WTC11 (cell line): ENCODE results near the gene GRK4. TPM values are rescaled to one million over a fixed set of nuclear protein-coding genes. Genes with fewer than 3 reads are reported as not detected.

Experiments used
- ATAC-seq: fragments of 200-7000 bp; cut with Tn5 transposase; 2 replicates; pipeline ENCODE4 v1.10.0; 2021; ENCODE audit warnings: mild to moderate bottlenecking, moderate library complexity
- CTCF ChIA-PET: fragments of 300-600 bp; sonication (Branson Sonifier 250); formaldehyde crosslinking; loops from one replicate; lab custom pipeline; 2021; ENCODE audit warnings: antibody characterized with exemption; lab: Charles Lee
- POLR2A ChIA-PET: fragments of 350-600 bp; sonication (Branson Sonifier 250); formaldehyde crosslinking; loops from one replicate; lab custom pipeline; 2021; ENCODE audit warnings: antibody characterized with exemption; lab: Charles Lee
- DNase-seq: peaks from one replicate; pipeline ENCODE4 v3.0.0; 2021; ENCODE audit warnings: low spot score
- H3K27ac Mint-ChIP-seq: 2 replicates; pipeline ENCODE4 v1.8.0; 2021; ENCODE audit warnings: mixed read lengths
- H3K27me3 Mint-ChIP-seq: 2 replicates; pipeline ENCODE4 v1.8.0; 2021; ENCODE audit warnings: low read depth, mild to moderate bottlenecking, moderate library complexity, mixed read lengths
- H3K36me3 Mint-ChIP-seq: 2 replicates; pipeline ENCODE4 v1.8.0; 2021; ENCODE audit warnings: mixed read lengths
- H3K4me1 Mint-ChIP-seq: 2 replicates; pipeline ENCODE4 v1.8.0; 2022; ENCODE audit warnings: mixed read lengths
- H3K4me3 Mint-ChIP-seq: 2 replicates; pipeline ENCODE4 v1.8.0; 2021; ENCODE audit warnings: mild to moderate bottlenecking, moderate library complexity, mixed read lengths
- H3K9me3 Mint-ChIP-seq: 2 replicates; pipeline ENCODE4 v1.8.0; 2021; ENCODE audit warnings: mixed read lengths
- CREB1 ChIP-seq: sonication (generic); formaldehyde crosslinking; IDR thresholded peaks from 2 replicates; pipeline ENCODE4 v1.8.0; 2023; ENCODE audit warnings: mild to moderate bottlenecking, missing genetic modification reagents
- ELF4 ChIP-seq: sonication (generic); formaldehyde crosslinking; IDR thresholded peaks from 2 replicates; pipeline ENCODE4 v1.8.1; 2022; ENCODE audit warnings: low read depth, mild to moderate bottlenecking, moderate library complexity, missing genetic modification reagents
- HMGA2 ChIP-seq: fragments of 250-450 bp; sonication (Bioruptor Pico); IDR thresholded peaks from 2 replicates; pipeline ENCODE4 v1.4.0; 2021; ENCODE audit warnings: mild to moderate bottlenecking, moderate library complexity
- IRF2 ChIP-seq: sonication (generic); formaldehyde crosslinking; IDR thresholded peaks from 2 replicates; pipeline ENCODE4 v1.8.0; 2022; ENCODE audit warnings: low read depth, missing genetic modification reagents, borderline replicate concordance
- SMAD4 ChIP-seq: sonication (generic); formaldehyde crosslinking; IDR thresholded peaks from 2 replicates; pipeline ENCODE4 v1.8.0; 2022; ENCODE audit warnings: mild to moderate bottlenecking, missing genetic modification reagents
- TCF7 ChIP-seq: sonication (generic); formaldehyde crosslinking; IDR thresholded peaks from 2 replicates; pipeline ENCODE4 v1.8.0; 2022; ENCODE audit warnings: mild to moderate bottlenecking, low read depth, missing genetic modification reagents, moderate library complexity
- ZBTB21 ChIP-seq: sonication (generic); formaldehyde crosslinking; IDR thresholded peaks from 2 replicates; pipeline ENCODE4 v1.8.1; 2023; ENCODE audit warnings: mild to moderate bottlenecking, missing genetic modification reagents, borderline replicate concordance
- ZNF121 ChIP-seq: sonication (generic); formaldehyde crosslinking; IDR thresholded peaks from 2 replicates; pipeline ENCODE4 v1.8.0; 2023; ENCODE audit warnings: missing genetic modification reagents
- ZNF138 ChIP-seq: sonication (generic); formaldehyde crosslinking; conservative IDR thresholded peaks from 2 replicates; pipeline ENCODE4 v1.8.1; 2022; ENCODE audit warnings: mild to moderate bottlenecking, moderate library complexity, missing genetic modification reagents
- ZNF263 ChIP-seq: sonication (generic); formaldehyde crosslinking; IDR thresholded peaks from 2 replicates; pipeline ENCODE4 v1.8.1; 2022; ENCODE audit warnings: low read depth, mild to moderate bottlenecking, moderate library complexity, missing genetic modification reagents
- total RNA-seq: library from RNA; stranded (reverse); gene quantifications from 3 replicates; pipeline ENCODE4 v1.2.3, GENCODE V29; 2021
- TF ChIP-seq, protein P1 (sequence below): sonication (generic); formaldehyde crosslinking; IDR thresholded peaks from 2 replicates; pipeline ENCODE4 v1.8.1; 2022; ENCODE audit warnings: missing genetic modification reagents, borderline replicate concordance
- TF ChIP-seq, protein P2 (sequence below): fragments of 250-450 bp; sonication (Bioruptor Pico); IDR thresholded peaks from 2 replicates; pipeline ENCODE4 v1.9.0; 2021; ENCODE audit warnings: mild to moderate bottlenecking
- TF ChIP-seq, protein P3 (sequence below): fragments of 250-450 bp; sonication (Bioruptor Pico); IDR thresholded peaks from 2 replicates; pipeline ENCODE4 v1.8.0; 2021; ENCODE audit warnings: mild to moderate bottlenecking
- TF ChIP-seq, protein P4 (sequence below): sonication (generic); formaldehyde crosslinking; IDR thresholded peaks from 2 replicates; pipeline ENCODE4 v1.8.1; 2022; ENCODE audit warnings: low read depth, missing genetic modification reagents, borderline replicate concordance
- TF ChIP-seq, protein P5 (sequence below): fragments of 250-450 bp; sonication (Bioruptor Pico); IDR thresholded peaks from 2 replicates; pipeline ENCODE4 v1.9.0; 2021; ENCODE audit warnings: mild to moderate bottlenecking
- TF ChIP-seq, protein P6 (sequence below): sonication (generic); formaldehyde crosslinking; IDR thresholded peaks from 2 replicates; pipeline ENCODE4 v1.8.1; 2023; ENCODE audit warnings: mild to moderate bottlenecking, missing genetic modification reagents, borderline replicate concordance
- TF ChIP-seq, protein P7 (sequence below): fragments of 250-450 bp; sonication (Bioruptor Pico); IDR thresholded peaks from 2 replicates; pipeline ENCODE4 v1.9.0; 2021; ENCODE audit warnings: mild to moderate bottlenecking, borderline replicate concordance

Gene GRK4
- total RNA-seq, 1 experiment from 2014 or later: 1.4 TPM

DNA sequence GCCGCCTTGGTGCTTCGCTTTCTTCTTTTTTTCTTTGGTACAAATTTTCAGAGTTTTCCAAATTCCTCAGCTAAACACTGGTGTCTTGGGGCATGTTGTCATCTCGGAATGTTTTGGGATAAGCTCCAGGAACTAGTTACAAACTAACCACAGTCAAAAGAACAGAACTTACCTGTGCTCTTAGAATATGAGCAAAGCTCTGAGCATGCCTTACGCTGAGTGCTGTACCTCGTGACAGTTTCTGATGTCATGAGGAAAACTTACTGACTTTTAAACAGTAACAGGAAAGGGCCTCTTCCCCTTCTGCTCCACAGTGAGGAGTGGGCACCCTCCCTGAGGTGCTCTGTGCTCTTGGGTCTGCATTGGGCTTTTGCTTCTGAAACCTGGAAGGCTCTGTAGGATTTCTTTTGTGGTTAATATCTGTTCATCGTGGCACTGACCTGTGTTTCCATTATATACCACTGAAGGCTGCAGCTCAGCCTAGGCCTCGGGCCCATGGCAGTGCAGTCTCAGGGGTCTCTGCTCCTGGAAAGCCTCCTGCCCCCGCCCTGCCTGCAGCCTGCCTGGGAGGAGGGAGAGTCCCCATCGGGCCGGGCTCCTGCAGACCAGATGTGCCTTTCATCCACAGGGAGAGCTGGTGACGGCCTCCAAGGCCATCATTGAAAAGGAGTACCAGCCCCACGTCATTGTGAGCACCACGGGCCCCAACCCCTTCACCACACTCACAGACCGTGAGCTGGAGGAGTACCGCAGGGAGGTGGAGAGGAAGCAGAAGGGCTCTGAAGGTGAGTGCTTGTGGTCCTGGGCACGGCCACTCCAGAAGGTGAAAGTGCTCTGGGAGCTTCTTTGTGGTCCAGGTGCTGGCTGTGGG lies 48.9 kb upstream of the GRK4 start (continued):
- TF ChIP-seq HMGA2 (no peak), ZNF121 (CRISPR knock-in tag) (no peak)

DNA sequence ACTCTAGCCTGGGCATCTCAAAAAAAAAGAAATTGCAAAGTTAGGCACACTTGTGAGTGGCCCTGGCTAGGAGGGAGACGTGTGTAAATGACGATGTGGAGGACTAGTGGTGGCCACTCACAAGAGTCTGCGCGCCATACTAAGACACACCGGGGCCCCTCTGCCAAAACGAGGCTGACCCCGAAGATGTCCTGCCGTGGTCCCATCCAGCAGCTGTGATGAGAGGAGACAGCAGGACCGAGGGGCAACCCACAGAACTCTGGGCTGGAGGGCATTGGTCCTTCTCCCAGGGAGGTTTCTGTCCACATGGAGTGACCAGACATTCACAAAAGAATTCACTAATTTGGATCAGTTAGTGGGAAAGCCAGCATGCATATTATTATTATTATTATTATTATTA lies 47.6 kb upstream of the GRK4 start:
- ChIA-PET POLR2A (no interaction called here), CTCF (no interaction called here)
- no peak for DNase-seq
- Mint-ChIP-seq H3K27me3 (no peaks in the 10 kb centered on the region), H3K9me3 (peaks cover 37% of the 10 kb centered on the region), H3K4me1 (peaks cover 3% of the 10 kb centered on the region; the same call in 1 of the 2 replicates), H3K27ac (no peak overlapping the region), H3K4me3 (no peak overlapping the region), H3K36me3 (peaks cover 73% of the 10 kb centered on the region)
- ATAC-seq: no peak
- TF ChIP-seq ZBTB21 (no peak), ZNF263 (CRISPR knock-in tag) (no peak), ZNF138 (CRISPR knock-in tag) (no peak), IRF2 (CRISPR knock-in tag) (no peak), ELF4 (CRISPR knock-in tag) (no peak), TCF7 (CRISPR knock-in tag) (no peak), CREB1 (no peak), SMAD4 (CRISPR knock-in tag) (no peak)
- TF ChIP-seq, protein P1, sequence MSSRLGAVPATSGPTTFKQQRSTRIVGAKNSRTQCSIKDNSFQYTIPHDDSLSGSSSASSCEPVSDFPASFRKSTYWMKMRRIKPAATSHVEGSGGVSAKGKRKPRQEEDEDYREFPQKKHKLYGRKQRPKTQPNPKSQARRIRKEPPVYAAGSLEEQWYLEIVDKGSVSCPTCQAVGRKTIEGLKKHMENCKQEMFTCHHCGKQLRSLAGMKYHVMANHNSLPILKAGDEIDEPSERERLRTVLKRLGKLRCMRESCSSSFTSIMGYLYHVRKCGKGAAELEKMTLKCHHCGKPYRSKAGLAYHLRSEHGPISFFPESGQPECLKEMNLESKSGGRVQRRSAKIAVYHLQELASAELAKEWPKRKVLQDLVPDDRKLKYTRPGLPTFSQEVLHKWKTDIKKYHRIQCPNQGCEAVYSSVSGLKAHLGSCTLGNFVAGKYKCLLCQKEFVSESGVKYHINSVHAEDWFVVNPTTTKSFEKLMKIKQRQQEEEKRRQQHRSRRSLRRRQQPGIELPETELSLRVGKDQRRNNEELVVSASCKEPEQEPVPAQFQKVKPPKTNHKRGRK: no peak
- TF ChIP-seq, protein P2, sequence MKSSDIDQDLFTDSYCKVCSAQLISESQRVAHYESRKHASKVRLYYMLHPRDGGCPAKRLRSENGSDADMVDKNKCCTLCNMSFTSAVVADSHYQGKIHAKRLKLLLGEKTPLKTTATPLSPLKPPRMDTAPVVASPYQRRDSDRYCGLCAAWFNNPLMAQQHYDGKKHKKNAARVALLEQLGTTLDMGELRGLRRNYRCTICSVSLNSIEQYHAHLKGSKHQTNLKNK (CRISPR knock-in tag): no peak
- TF ChIP-seq, protein P3, sequence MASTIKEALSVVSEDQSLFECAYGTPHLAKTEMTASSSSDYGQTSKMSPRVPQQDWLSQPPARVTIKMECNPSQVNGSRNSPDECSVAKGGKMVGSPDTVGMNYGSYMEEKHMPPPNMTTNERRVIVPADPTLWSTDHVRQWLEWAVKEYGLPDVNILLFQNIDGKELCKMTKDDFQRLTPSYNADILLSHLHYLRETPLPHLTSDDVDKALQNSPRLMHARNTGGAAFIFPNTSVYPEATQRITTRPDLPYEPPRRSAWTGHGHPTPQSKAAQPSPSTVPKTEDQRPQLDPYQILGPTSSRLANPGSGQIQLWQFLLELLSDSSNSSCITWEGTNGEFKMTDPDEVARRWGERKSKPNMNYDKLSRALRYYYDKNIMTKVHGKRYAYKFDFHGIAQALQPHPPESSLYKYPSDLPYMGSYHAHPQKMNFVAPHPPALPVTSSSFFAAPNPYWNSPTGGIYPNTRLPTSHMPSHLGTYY (CRISPR knock-in tag): no peak
- TF ChIP-seq, protein P4, sequence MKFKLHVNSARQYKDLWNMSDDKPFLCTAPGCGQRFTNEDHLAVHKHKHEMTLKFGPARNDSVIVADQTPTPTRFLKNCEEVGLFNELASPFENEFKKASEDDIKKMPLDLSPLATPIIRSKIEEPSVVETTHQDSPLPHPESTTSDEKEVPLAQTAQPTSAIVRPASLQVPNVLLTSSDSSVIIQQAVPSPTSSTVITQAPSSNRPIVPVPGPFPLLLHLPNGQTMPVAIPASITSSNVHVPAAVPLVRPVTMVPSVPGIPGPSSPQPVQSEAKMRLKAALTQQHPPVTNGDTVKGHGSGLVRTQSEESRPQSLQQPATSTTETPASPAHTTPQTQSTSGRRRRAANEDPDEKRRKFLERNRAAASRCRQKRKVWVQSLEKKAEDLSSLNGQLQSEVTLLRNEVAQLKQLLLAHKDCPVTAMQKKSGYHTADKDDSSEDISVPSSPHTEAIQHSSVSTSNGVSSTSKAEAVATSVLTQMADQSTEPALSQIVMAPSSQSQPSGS: no peak
- TF ChIP-seq, protein P5, sequence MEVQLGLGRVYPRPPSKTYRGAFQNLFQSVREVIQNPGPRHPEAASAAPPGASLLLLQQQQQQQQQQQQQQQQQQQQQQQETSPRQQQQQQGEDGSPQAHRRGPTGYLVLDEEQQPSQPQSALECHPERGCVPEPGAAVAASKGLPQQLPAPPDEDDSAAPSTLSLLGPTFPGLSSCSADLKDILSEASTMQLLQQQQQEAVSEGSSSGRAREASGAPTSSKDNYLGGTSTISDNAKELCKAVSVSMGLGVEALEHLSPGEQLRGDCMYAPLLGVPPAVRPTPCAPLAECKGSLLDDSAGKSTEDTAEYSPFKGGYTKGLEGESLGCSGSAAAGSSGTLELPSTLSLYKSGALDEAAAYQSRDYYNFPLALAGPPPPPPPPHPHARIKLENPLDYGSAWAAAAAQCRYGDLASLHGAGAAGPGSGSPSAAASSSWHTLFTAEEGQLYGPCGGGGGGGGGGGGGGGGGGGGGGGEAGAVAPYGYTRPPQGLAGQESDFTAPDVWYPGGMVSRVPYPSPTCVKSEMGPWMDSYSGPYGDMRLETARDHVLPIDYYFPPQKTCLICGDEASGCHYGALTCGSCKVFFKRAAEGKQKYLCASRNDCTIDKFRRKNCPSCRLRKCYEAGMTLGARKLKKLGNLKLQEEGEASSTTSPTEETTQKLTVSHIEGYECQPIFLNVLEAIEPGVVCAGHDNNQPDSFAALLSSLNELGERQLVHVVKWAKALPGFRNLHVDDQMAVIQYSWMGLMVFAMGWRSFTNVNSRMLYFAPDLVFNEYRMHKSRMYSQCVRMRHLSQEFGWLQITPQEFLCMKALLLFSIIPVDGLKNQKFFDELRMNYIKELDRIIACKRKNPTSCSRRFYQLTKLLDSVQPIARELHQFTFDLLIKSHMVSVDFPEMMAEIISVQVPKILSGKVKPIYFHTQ (CRISPR knock-in tag): no peak
- TF ChIP-seq, protein P6, sequence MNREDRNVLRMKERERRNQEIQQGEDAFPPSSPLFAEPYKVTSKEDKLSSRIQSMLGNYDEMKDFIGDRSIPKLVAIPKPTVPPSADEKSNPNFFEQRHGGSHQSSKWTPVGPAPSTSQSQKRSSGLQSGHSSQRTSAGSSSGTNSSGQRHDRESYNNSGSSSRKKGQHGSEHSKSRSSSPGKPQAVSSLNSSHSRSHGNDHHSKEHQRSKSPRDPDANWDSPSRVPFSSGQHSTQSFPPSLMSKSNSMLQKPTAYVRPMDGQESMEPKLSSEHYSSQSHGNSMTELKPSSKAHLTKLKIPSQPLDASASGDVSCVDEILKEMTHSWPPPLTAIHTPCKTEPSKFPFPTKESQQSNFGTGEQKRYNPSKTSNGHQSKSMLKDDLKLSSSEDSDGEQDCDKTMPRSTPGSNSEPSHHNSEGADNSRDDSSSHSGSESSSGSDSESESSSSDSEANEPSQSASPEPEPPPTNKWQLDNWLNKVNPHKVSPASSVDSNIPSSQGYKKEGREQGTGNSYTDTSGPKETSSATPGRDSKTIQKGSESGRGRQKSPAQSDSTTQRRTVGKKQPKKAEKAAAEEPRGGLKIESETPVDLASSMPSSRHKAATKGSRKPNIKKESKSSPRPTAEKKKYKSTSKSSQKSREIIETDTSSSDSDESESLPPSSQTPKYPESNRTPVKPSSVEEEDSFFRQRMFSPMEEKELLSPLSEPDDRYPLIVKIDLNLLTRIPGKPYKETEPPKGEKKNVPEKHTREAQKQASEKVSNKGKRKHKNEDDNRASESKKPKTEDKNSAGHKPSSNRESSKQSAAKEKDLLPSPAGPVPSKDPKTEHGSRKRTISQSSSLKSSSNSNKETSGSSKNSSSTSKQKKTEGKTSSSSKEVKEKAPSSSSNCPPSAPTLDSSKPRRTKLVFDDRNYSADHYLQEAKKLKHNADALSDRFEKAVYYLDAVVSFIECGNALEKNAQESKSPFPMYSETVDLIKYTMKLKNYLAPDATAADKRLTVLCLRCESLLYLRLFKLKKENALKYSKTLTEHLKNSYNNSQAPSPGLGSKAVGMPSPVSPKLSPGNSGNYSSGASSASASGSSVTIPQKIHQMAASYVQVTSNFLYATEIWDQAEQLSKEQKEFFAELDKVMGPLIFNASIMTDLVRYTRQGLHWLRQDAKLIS (CRISPR knock-in tag): no peak
- TF ChIP-seq, protein P7, sequence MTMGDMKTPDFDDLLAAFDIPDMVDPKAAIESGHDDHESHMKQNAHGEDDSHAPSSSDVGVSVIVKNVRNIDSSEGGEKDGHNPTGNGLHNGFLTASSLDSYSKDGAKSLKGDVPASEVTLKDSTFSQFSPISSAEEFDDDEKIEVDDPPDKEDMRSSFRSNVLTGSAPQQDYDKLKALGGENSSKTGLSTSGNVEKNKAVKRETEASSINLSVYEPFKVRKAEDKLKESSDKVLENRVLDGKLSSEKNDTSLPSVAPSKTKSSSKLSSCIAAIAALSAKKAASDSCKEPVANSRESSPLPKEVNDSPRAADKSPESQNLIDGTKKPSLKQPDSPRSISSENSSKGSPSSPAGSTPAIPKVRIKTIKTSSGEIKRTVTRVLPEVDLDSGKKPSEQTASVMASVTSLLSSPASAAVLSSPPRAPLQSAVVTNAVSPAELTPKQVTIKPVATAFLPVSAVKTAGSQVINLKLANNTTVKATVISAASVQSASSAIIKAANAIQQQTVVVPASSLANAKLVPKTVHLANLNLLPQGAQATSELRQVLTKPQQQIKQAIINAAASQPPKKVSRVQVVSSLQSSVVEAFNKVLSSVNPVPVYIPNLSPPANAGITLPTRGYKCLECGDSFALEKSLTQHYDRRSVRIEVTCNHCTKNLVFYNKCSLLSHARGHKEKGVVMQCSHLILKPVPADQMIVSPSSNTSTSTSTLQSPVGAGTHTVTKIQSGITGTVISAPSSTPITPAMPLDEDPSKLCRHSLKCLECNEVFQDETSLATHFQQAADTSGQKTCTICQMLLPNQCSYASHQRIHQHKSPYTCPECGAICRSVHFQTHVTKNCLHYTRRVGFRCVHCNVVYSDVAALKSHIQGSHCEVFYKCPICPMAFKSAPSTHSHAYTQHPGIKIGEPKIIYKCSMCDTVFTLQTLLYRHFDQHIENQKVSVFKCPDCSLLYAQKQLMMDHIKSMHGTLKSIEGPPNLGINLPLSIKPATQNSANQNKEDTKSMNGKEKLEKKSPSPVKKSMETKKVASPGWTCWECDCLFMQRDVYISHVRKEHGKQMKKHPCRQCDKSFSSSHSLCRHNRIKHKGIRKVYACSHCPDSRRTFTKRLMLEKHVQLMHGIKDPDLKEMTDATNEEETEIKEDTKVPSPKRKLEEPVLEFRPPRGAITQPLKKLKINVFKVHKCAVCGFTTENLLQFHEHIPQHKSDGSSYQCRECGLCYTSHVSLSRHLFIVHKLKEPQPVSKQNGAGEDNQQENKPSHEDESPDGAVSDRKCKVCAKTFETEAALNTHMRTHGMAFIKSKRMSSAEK (CRISPR knock-in tag): no peak
